Measurements from ENCODE around the gene MT4.

MT4 gene

DNA sequence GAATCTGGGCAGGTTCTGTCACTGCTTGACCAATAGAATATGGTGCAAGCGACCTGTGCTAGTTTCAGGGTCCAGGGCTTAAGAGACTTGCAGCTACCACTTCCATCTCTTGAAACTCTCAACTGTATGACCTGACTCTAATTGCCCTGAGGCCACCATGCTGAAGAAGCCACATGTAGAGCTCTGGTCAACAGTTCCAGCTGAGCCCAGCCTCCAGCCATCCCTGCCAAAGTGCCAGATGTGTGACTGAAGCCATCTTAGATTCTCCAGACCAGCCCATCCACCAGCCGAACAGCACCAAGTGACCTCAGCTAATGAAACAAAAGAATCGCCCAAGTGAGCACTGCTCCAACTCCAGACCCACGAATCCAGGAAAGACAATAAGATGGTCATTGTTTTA, 40.1 kb downstream of the MT4 start:
- H3K27me3 ChIP-seq (ENCODE audit: control insufficient read depth, insufficient read depth, low read length): no peaks in the 10 kb centered on the region
- no peak overlapping the region for H3K27ac ChIP-seq

DNA sequence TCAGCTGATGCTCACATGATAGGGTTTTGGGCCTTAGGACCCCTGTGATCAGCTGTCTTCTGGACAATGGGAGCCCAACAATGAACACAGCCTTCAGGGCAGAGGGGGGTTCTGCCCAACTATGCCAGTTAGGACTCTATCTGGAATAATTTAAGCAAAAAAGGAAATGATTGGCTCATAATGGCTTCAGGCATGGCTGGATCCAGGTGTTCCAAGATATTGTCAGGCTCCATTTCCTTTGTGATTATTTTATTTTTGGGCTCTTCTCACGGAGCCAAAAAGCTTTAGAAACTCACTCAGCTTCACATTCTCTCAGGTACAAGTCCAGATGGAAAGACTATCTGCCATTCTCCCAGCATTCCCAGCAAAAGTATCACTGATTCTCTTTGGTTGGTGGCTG, 40.6 kb downstream of the MT4 start:
- no peaks in the 10 kb centered on the region for H3K36me3 ChIP-seq (ENCODE audit: control insufficient read depth, insufficient read depth, low read length)
- H3K9ac ChIP-seq: no peak overlapping the region
- H3K4me1 ChIP-seq: peaks cover 15% of the 10 kb centered on the region
- no peak overlapping the region for H3K4me2 ChIP-seq (ENCODE audit: low read length)
- H3K4me3 ChIP-seq (ENCODE audit: low read depth, low read length): no peak overlapping the region
- H3K9me3 ChIP-seq (ENCODE audit: control insufficient read depth, low read length): no peaks in the 10 kb centered on the region
- no peak overlapping the region for H2AFZ ChIP-seq
- no peaks in the 10 kb centered on the region for H3K27me3 ChIP-seq (ENCODE audit: control insufficient read depth, insufficient read depth, low read length)
- no peaks in the 10 kb centered on the region for H3K79me2 ChIP-seq
- TF ChIP-seq, protein P1, sequence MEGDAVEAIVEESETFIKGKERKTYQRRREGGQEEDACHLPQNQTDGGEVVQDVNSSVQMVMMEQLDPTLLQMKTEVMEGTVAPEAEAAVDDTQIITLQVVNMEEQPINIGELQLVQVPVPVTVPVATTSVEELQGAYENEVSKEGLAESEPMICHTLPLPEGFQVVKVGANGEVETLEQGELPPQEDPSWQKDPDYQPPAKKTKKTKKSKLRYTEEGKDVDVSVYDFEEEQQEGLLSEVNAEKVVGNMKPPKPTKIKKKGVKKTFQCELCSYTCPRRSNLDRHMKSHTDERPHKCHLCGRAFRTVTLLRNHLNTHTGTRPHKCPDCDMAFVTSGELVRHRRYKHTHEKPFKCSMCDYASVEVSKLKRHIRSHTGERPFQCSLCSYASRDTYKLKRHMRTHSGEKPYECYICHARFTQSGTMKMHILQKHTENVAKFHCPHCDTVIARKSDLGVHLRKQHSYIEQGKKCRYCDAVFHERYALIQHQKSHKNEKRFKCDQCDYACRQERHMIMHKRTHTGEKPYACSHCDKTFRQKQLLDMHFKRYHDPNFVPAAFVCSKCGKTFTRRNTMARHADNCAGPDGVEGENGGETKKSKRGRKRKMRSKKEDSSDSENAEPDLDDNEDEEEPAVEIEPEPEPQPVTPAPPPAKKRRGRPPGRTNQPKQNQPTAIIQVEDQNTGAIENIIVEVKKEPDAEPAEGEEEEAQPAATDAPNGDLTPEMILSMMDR (IDR thresholded peaks at IDR 0.05): no peak
- H3K27ac ChIP-seq: peak overlapping the region; percentile 90

More for the DNA sequence above, 40.1 kb downstream of the MT4 start:
- Histone ChIP-seq H3K4me2 (ENCODE audit: low read length) (no peak overlapping the region), H3K36me3 (ENCODE audit: control insufficient read depth, insufficient read depth, low read length) (no peaks in the 10 kb centered on the region), H3K9ac (no peak overlapping the region), H3K9me3 (ENCODE audit: control insufficient read depth, low read length) (no peaks in the 10 kb centered on the region), H3K79me2 (no peaks in the 10 kb centered on the region), H3K4me1 (peaks cover 11% of the 10 kb centered on the region), H2AFZ (no peak overlapping the region), H3K4me3 (ENCODE audit: low read depth, low read length) (no peak overlapping the region)
- TF ChIP-seq, protein P1 (IDR thresholded peaks at IDR 0.05): no peak

DNA sequence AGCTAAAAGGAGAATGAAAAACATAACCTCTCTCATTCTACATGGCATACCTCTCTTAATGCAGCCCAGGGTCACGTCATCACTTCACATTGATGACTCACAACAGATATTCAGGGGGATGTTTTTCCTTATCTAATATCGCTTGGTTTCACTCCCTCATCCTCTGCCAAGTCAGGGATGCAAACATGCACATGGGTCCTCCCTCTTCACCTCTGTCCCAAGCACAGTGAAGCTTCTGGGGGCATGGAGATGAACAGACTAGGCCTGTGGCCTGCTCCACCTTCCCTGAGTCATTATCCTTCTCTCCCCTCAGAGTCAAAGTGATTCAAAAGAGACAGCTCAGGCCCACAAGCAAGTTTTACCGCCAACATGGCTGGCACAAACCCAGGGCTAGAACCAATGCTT, 41.2 kb downstream of the MT4 start:
- no peaks in the 10 kb centered on the region for H3K36me3 ChIP-seq (ENCODE audit: control insufficient read depth, insufficient read depth, low read length)
- no peaks in the 10 kb centered on the region for H3K27me3 ChIP-seq (ENCODE audit: control insufficient read depth, insufficient read depth, low read length)
- H3K4me1 ChIP-seq: peaks cover 15% of the 10 kb centered on the region
- H3K27ac ChIP-seq: peak overlapping the region; percentile 90
- peak overlapping the region; percentile 9 for H2AFZ ChIP-seq
- no peaks in the 10 kb centered on the region for H3K79me2 ChIP-seq
- no peak overlapping the region for H3K4me3 ChIP-seq (ENCODE audit: low read depth, low read length)
- TF ChIP-seq, protein P1 (IDR thresholded peaks at IDR 0.05): no peak
- no peaks in the 10 kb centered on the region for H3K9me3 ChIP-seq (ENCODE audit: control insufficient read depth, low read length)
- no peak overlapping the region for H3K9ac ChIP-seq
- H3K4me2 ChIP-seq (ENCODE audit: low read length): no peak overlapping the region

DNA sequence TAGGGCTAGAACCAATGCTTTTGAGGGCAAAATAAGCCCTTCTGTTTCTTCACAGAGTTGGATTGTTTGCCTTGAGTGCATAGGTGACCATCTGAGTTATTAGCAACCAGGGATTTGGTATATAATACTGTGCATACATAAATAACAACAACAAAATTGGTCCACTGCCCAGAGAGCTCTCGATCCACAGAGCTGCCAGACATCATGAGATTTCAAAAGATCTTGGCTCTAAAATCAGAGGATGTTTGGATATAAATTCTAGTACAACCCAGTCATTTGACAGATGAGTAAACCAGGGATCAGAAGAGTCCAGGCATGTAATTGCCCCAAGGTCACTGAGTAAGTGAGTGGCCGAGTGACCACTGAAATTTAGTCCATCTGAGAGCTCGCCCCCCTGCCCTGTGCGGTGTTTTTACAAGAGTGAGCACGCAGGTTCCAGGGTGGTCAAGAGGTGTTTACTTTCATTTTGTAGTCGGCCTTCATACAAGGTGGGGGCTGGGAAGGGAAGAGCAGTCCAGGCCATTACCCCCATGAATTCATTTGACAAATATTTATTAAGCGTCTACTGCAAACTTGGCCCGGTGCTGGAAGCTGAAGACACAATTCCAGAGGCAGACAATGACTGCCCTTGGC, 41.7 kb downstream of the MT4 start:
- no peaks in the 10 kb centered on the region for H3K79me2 ChIP-seq
- H2AFZ ChIP-seq: peak overlapping the region; percentile 47
- H3K9me3 ChIP-seq (ENCODE audit: control insufficient read depth, low read length): no peaks in the 10 kb centered on the region
- no peaks in the 10 kb centered on the region for H3K36me3 ChIP-seq (ENCODE audit: control insufficient read depth, insufficient read depth, low read length)
- H3K4me3 ChIP-seq (ENCODE audit: low read depth, low read length): no peak overlapping the region
- H3K4me2 ChIP-seq (ENCODE audit: low read length): no peak overlapping the region
- H3K4me1 ChIP-seq: peaks cover 15% of the 10 kb centered on the region
- no peaks in the 10 kb centered on the region for H3K27me3 ChIP-seq (ENCODE audit: control insufficient read depth, insufficient read depth, low read length)
- peak overlapping the region; percentile 90 for H3K27ac ChIP-seq
- TF ChIP-seq, protein P1 (IDR thresholded peaks at IDR 0.05): no peak
- no peak overlapping the region for H3K9ac ChIP-seq

DNA sequence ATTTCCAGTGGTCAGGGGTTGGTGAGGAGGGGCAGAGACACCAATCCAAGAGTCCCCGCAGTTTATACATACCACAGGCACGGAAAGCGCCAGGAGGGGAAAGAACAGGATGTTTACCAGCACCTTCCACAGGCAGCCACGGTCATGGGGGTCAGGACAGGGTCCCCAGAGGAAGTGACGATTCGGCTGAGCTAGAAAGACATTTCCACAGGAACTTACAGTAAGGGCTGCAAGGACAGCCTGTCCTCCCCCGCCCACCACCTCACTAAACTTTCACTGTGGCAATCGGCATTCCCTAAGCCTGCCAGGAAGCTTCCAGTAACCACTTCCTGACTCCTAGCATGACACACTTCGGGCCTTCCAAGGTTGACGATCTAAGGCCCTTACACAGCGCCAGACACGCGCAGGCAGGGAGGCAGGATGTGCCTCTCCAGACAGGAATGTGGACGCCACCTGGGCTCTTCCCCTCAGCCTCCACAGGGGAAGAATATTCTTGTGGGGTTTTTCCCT, 42.3 kb downstream of the MT4 start:
- H3K4me1 ChIP-seq: peaks cover 15% of the 10 kb centered on the region
- H3K27ac ChIP-seq: peak overlapping the region; percentile 90
- no peak overlapping the region for H3K9ac ChIP-seq
- H3K36me3 ChIP-seq (ENCODE audit: control insufficient read depth, insufficient read depth, low read length): no peaks in the 10 kb centered on the region
- H3K27me3 ChIP-seq (ENCODE audit: control insufficient read depth, insufficient read depth, low read length): no peaks in the 10 kb centered on the region
- H3K9me3 ChIP-seq (ENCODE audit: control insufficient read depth, low read length): no peaks in the 10 kb centered on the region
- no peak overlapping the region for H2AFZ ChIP-seq
- no peak overlapping the region for H3K4me3 ChIP-seq (ENCODE audit: low read depth, low read length)
- H3K79me2 ChIP-seq: no peaks in the 10 kb centered on the region
- no peak overlapping the region for H3K4me2 ChIP-seq (ENCODE audit: low read length)
- TF ChIP-seq, protein P1 (IDR thresholded peaks at IDR 0.05): no peak
